ENCODE data around the gene LAPTM5.

GRCh38 chr1:30731806-30732276, 25.7 kb downstream of the LAPTM5 start:
- TF ChIP-seq, protein P1, sequence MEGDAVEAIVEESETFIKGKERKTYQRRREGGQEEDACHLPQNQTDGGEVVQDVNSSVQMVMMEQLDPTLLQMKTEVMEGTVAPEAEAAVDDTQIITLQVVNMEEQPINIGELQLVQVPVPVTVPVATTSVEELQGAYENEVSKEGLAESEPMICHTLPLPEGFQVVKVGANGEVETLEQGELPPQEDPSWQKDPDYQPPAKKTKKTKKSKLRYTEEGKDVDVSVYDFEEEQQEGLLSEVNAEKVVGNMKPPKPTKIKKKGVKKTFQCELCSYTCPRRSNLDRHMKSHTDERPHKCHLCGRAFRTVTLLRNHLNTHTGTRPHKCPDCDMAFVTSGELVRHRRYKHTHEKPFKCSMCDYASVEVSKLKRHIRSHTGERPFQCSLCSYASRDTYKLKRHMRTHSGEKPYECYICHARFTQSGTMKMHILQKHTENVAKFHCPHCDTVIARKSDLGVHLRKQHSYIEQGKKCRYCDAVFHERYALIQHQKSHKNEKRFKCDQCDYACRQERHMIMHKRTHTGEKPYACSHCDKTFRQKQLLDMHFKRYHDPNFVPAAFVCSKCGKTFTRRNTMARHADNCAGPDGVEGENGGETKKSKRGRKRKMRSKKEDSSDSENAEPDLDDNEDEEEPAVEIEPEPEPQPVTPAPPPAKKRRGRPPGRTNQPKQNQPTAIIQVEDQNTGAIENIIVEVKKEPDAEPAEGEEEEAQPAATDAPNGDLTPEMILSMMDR (IDR thresholded peaks at IDR 0.05; ENCODE audit: low read length): no peak
- no peak for TF ChIP-seq EZH2 (optimal IDR thresholded peaks at IDR 0.05; ENCODE audit: low read depth, low read length)
- TF ChIP-seq EZH2phosphoT487 (IDR thresholded peaks at IDR 0.05; ENCODE audit: low read length): no peak

Data from MM.1S (cell line).